HEK293 (cell line): Measurements from ENCODE around the gene CBY1.
A peak's percentile ranks its signal among the peaks of the same experiment; 100 is the strongest.

Experiments
- CTCF ChIA-PET: fragments of 350-600 bp; formaldehyde crosslinking; extraction: SDS; loops from one replicate; lab custom pipeline; 2021; ENCODE audit warnings: antibody characterized with exemption; lab: Yijun Ruan, JAX
- POLR2A ChIA-PET: fragments of 300-600 bp; formaldehyde crosslinking; extraction: SDS; loops from one replicate; lab custom pipeline; 2020; ENCODE audit warnings: antibody characterized with exemption, inconsistent platforms; lab: Yijun Ruan, JAX
- H3K27ac ChIP-seq: fragments of 200-500 bp; sonication (Bioruptor generic); 2 replicates; pipeline ENCODE4 v1.5.1; 2014; ENCODE audit warnings: low read depth, low read length, control low read depth, inconsistent platforms; ENCODE audit errors: extremely low read depth
- H3K36me3 ChIP-seq, 2 experiments: fragments of 200-500 bp in 1 of 2; sonication (Bioruptor generic) in 1 of 2; 1 replicate in 1 of 2; 2 replicates in 1 of 2; pipeline ENCODE4 v1.5.1; 2014 to 2017; ENCODE audit warnings: inconsistent platforms in 2 of 2, low read length in 2 of 2; ENCODE audit not compliant: control insufficient read depth in 2 of 2, insufficient read depth in 1 of 2
- H3K4me1 ChIP-seq: fragments of 200-500 bp; sonication (Bioruptor generic); 2 replicates; pipeline ENCODE4 v1.5.1; 2014; ENCODE audit warnings: mild to moderate bottlenecking, low read length, inconsistent platforms; ENCODE audit not compliant: control insufficient read depth, insufficient read depth
- H3K4me3 ChIP-seq: 2 replicates; pipeline ENCODE4 v1.5.1; 2011; ENCODE audit warnings: low read depth, mild to moderate bottlenecking, control low read depth, low read length, moderate library complexity
- H3K9me3 ChIP-seq: fragments of 200-500 bp; sonication (Bioruptor generic); 2 replicates; pipeline ENCODE4 v1.5.1; 2014; ENCODE audit warnings: low read depth, low read length, inconsistent platforms; ENCODE audit not compliant: control insufficient read depth, insufficient read depth
- HOXC10 ChIP-seq: sonication (generic); formaldehyde crosslinking; IDR thresholded peaks from 2 replicates; pipeline ENCODE4 v1.8.1; 2023; ENCODE audit warnings: mild to moderate bottlenecking, missing genetic modification reagents
- KLF1 ChIP-seq: fragments of 450-650 bp; formaldehyde crosslinking; IDR thresholded peaks from 2 replicates; pipeline ENCODE4 v1.5.1; 2016; ENCODE audit warnings: missing biosample characterization, missing genetic modification characterization
- KLF7 ChIP-seq: fragments of 450-650 bp; formaldehyde crosslinking; IDR thresholded peaks from 2 replicates; pipeline ENCODE4 v1.5.1; 2016; ENCODE audit warnings: missing biosample characterization, missing genetic modification characterization, borderline replicate concordance
- PRDM10 ChIP-seq: fragments of 450-650 bp; formaldehyde crosslinking; IDR thresholded peaks from 2 replicates; pipeline ENCODE4 v1.5.1; 2016; ENCODE audit warnings: missing biosample characterization, missing genetic modification characterization
- REPIN1 ChIP-seq: fragments of 450-650 bp; formaldehyde crosslinking; IDR thresholded peaks from 2 replicates; pipeline ENCODE4 v1.5.1; 2017; ENCODE audit warnings: missing biosample characterization, missing genetic modification characterization, low read depth
- SALL2 ChIP-seq: fragments of 450-650 bp; formaldehyde crosslinking; IDR thresholded peaks from 2 replicates; pipeline ENCODE4 v1.5.0; 2017; ENCODE audit warnings: missing biosample characterization, mild to moderate bottlenecking, missing genetic modification characterization, borderline replicate concordance
- TSHZ1 ChIP-seq: fragments of 450-650 bp; formaldehyde crosslinking; IDR thresholded peaks from 2 replicates; pipeline ENCODE4 v1.5.1; 2016; ENCODE audit warnings: missing biosample characterization, missing genetic modification characterization, borderline replicate concordance
- ZBTB49 ChIP-seq: fragments of 450-650 bp; formaldehyde crosslinking; IDR thresholded peaks from 2 replicates; pipeline ENCODE4 v1.5.1; 2016; ENCODE audit warnings: missing biosample characterization, missing genetic modification characterization, low read depth
- ZNF24 ChIP-seq: fragments of 450-650 bp; formaldehyde crosslinking; IDR thresholded peaks from 2 replicates; pipeline ENCODE4 v1.5.1; 2016; ENCODE audit warnings: missing biosample characterization, missing genetic modification characterization
- ZNF302 ChIP-seq: fragments of 450-650 bp; formaldehyde crosslinking; IDR thresholded peaks from 2 replicates; pipeline ENCODE4 v1.5.1; 2016; ENCODE audit warnings: missing biosample characterization, missing genetic modification characterization, low read depth
- ZNF335 ChIP-seq: fragments of 450-650 bp; formaldehyde crosslinking; conservative IDR thresholded peaks from 2 replicates; pipeline ENCODE4 v1.5.1; 2016; ENCODE audit warnings: missing biosample characterization, missing genetic modification characterization
- ZNF341 ChIP-seq: fragments of 450-650 bp; formaldehyde crosslinking; IDR thresholded peaks from 2 replicates; pipeline ENCODE4; 2016; ENCODE audit warnings: low read depth, missing biosample characterization, missing genetic modification characterization
- ZNF362 ChIP-seq: fragments of 450-650 bp; formaldehyde crosslinking; IDR thresholded peaks from 2 replicates; pipeline ENCODE4 v1.5.1; 2016; ENCODE audit warnings: missing biosample characterization, missing genetic modification characterization
- ZNF473 ChIP-seq: fragments of 450-650 bp; formaldehyde crosslinking; IDR thresholded peaks from 2 replicates; pipeline ENCODE4 v1.5.1; 2017; ENCODE audit warnings: missing biosample characterization, missing genetic modification characterization
- ZNF488 ChIP-seq: fragments of 450-650 bp; formaldehyde crosslinking; IDR thresholded peaks from 2 replicates; pipeline ENCODE4 v1.5.1; 2016; ENCODE audit warnings: missing biosample characterization, missing genetic modification characterization
- ZNF501 ChIP-seq: fragments of 450-650 bp; formaldehyde crosslinking; IDR thresholded peaks from 2 replicates; pipeline ENCODE4 v1.5.1; 2016; ENCODE audit warnings: missing biosample characterization, missing genetic modification characterization
- ZNF561 ChIP-seq: fragments of 450-650 bp; IDR thresholded peaks from 2 replicates; pipeline ENCODE4 v1.5.1; 2018; ENCODE audit warnings: missing biosample characterization, missing genetic modification characterization, borderline replicate concordance
- ZNF629 ChIP-seq: fragments of 450-650 bp; formaldehyde crosslinking; IDR thresholded peaks from 2 replicates; pipeline ENCODE4 v1.5.1; 2017; ENCODE audit warnings: missing biosample characterization, missing genetic modification characterization
- ZNF707 ChIP-seq: fragments of 450-650 bp; formaldehyde crosslinking; IDR thresholded peaks from 2 replicates; pipeline ENCODE4 v1.5.1; 2016; ENCODE audit warnings: missing biosample characterization, missing genetic modification characterization
- ZNF747 ChIP-seq: fragments of 450-650 bp; formaldehyde crosslinking; IDR thresholded peaks from 2 replicates; pipeline ENCODE4 v1.5.1; 2016; ENCODE audit warnings: missing biosample characterization, missing genetic modification characterization
- ZNF76 ChIP-seq: fragments of 450-650 bp; formaldehyde crosslinking; IDR thresholded peaks from 2 replicates; pipeline ENCODE4; 2016; ENCODE audit warnings: low read depth, missing biosample characterization, missing genetic modification characterization, borderline replicate concordance
- ZNF785 ChIP-seq: fragments of 450-650 bp; formaldehyde crosslinking; IDR thresholded peaks from 2 replicates; pipeline ENCODE4 v1.5.1; 2016; ENCODE audit warnings: missing biosample characterization, missing genetic modification characterization

CBY1 gene

GRCh38 chr22:38705235-38706100 lies 49.0 kb downstream of the CBY1 start, which contains the start of gene GTPBP1 (continued):
- TF ChIP-seq ZNF24 (tag by site-specific recombination): 0 out of 2 replicates have a peak, but pooled peaks have one; percentile 57
- TF ChIP-seq HOXC10 (CRISPR knock-in tag): no peak
- TF ChIP-seq ZNF473: no peak
- no peak for TF ChIP-seq ZNF362 (tag by site-specific recombination)
- TF ChIP-seq ZNF629 (tag by site-specific recombination): peak; percentile 95
- TF ChIP-seq ZNF335 (tag by site-specific recombination): peak; percentile 84
- TF ChIP-seq KLF1 (tag by site-specific recombination): peak; percentile 53
- peak; percentile 84 for TF ChIP-seq PRDM10 (tag by site-specific recombination)
- TF ChIP-seq, all 188 proteins: peak for 40

- Histone ChIP-seq H3K36me3 (peaks cover 5 to 29% of the 10 kb centered on the region in 2 experiments; a peak in 1 of 3 replicates), H3K4me1 (peaks cover 13% of the 10 kb centered on the region), H3K4me3 (peak overlapping the region; percentile 92), H3K9me3 (no peaks in the 10 kb centered on the region), H3K27ac (peak overlapping the region; percentile 94)
- CTCF ChIA-PET: interaction anchor here (0.7 to 2.2 kb wide), 8 partner anchors 8 to 593 kb away, joined by 3 to 19 read pairs (median 4); partner anchors contain the start of gene TOMM22
- POLR2A ChIA-PET: interaction anchor here (0.7 to 2.0 kb wide), 10 partner anchors 9 to 210 kb away, joined by 3 to 17 read pairs (median 6); partner anchors contain the start of gene TOMM22
- TF ChIP-seq ZNF747 (tag by site-specific recombination) (no peak), ZNF785 (tag by site-specific recombination) (no peak), KLF7 (tag by site-specific recombination) (no peak), ZNF561 (tag by site-specific recombination) (0 out of 2 replicates have a peak, but pooled peaks have one; percentile 19), SALL2 (tag by site-specific recombination) (no peak), ZNF488 (no peak), TSHZ1 (no peak), ZNF501 (tag by site-specific recombination) (no peak), ZNF341 (tag by site-specific recombination) (peak; percentile 77), ZNF707 (no peak), REPIN1 (tag by site-specific recombination) (no peak), ZBTB49 (tag by site-specific recombination) (no peak), ZNF76 (tag by site-specific recombination) (no peak), ZNF302 (tag by site-specific recombination) (no peak)
Observed at GRCh38 chr22:38706101-38706900, 49.9 kb downstream of the CBY1 start.
